GM23338 (cell line): ENCODE data around the gene GCM1.

Source experiments
- CREB1 ChIP-seq: fragments of 250-450 bp; sonication (Bioruptor Pico); IDR thresholded peaks from 2 replicates; pipeline ENCODE4 v1.5.0; 2020; ENCODE audit warnings: low read depth, mild to moderate bottlenecking, moderate library complexity
- EZH2 ChIP-seq: fragments of 200-600 bp; sonication (generic); IDR thresholded peaks from one replicate; pipeline ENCODE4 v1.8.0; 2017; ENCODE audit warnings: antibody characterized with exemption, mild to moderate bottlenecking, low read depth; ENCODE audit not compliant: unreplicated experiment
- EZH2phosphoT487 ChIP-seq: fragments of 200-600 bp; sonication (generic); IDR thresholded peaks from one replicate; pipeline ENCODE4 v1.8.1; 2018; ENCODE audit warnings: antibody characterized with exemption; ENCODE audit not compliant: unreplicated experiment
- JUNB ChIP-seq: IDR thresholded peaks from one replicate; pipeline ENCODE4 v1.6.1; 2016; ENCODE audit warnings: antibody characterized with exemption; ENCODE audit not compliant: unreplicated experiment
- NANOG ChIP-seq: IDR thresholded peaks from 2 replicates; pipeline ENCODE4 v1.6.1; 2016; ENCODE audit warnings: antibody characterized with exemption, borderline replicate concordance
- POLR2AphosphoS5 ChIP-seq: IDR thresholded peaks from 2 replicates; pipeline ENCODE4 v1.6.1; 2016; ENCODE audit warnings: antibody characterized with exemption, low read depth
- ZNF114 ChIP-seq: fragments of 250-450 bp; sonication (Bioruptor Pico); IDR thresholded peaks from 2 replicates; pipeline ENCODE4 v1.5.0; 2020; ENCODE audit warnings: mild to moderate bottlenecking, moderate library complexity
- ZNF331 ChIP-seq: fragments of 250-450 bp; sonication (Bioruptor Pico); IDR thresholded peaks from 2 replicates; pipeline ENCODE4 v1.5.0; 2020; ENCODE audit warnings: low read depth, mild to moderate bottlenecking, moderate library complexity
- TF ChIP-seq, protein P1 (sequence below), 2 experiments: fragments of 200-600 bp in 1 of 2; sonication (generic) in 1 of 2; conservative IDR thresholded peaks; 2 replicates each; pipeline versions ENCODE4 v1.5.1 to v1.6.1; 2016 to 2017; ENCODE audit warnings: antibody characterized with exemption in 2 of 2, low read depth in 2 of 2, mild to moderate bottlenecking in 2 of 2, moderate library complexity in 1 of 2
- TF ChIP-seq, protein P2 (sequence below): IDR thresholded peaks from one replicate; pipeline ENCODE4 v1.6.1; 2018; ENCODE audit warnings: antibody characterized with exemption; ENCODE audit not compliant: unreplicated experiment
- TF ChIP-seq, protein P3 (sequence below): fragments of 250-450 bp; sonication (Bioruptor Pico); IDR thresholded peaks from 2 replicates; pipeline ENCODE4 v1.5.0; 2020; ENCODE audit warnings: mild to moderate bottlenecking, moderate library complexity
- TF ChIP-seq, protein P4 (sequence below): IDR thresholded peaks from 2 replicates; pipeline ENCODE4 v1.6.1; 2016; ENCODE audit warnings: antibody characterized with exemption

DNA sequence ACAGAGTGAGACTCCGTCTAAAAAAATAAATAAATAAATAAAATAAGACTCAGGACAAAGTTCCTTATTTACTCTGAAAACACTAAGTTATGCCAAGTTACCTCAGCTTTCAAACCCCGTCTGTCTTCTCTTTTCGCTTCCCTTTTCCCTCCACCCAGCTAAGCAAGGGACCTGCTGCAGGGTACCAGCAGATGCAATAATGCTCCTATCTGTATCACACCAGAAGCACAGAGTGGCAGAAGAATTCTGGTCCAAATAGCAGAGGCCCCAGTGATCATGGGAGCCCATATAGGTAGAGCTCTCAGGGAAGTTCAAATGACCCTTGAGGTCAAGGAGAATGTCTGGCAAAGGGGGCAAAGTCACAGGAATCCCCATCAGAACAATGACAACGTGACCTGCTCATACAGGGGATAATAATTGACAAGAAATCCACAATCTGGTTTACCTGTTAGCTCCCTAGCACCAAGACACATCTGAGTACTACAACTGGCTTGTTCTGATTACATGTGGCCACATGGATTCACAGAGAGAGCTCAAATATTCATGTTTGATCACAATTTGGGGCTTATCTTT lies 8.7 kb downstream of the GCM1 start:
- TF ChIP-seq, protein P1, sequence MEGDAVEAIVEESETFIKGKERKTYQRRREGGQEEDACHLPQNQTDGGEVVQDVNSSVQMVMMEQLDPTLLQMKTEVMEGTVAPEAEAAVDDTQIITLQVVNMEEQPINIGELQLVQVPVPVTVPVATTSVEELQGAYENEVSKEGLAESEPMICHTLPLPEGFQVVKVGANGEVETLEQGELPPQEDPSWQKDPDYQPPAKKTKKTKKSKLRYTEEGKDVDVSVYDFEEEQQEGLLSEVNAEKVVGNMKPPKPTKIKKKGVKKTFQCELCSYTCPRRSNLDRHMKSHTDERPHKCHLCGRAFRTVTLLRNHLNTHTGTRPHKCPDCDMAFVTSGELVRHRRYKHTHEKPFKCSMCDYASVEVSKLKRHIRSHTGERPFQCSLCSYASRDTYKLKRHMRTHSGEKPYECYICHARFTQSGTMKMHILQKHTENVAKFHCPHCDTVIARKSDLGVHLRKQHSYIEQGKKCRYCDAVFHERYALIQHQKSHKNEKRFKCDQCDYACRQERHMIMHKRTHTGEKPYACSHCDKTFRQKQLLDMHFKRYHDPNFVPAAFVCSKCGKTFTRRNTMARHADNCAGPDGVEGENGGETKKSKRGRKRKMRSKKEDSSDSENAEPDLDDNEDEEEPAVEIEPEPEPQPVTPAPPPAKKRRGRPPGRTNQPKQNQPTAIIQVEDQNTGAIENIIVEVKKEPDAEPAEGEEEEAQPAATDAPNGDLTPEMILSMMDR (conservative IDR thresholded peaks at IDR 0.05; ENCODE audit: low read depth in 2 of 2), result no peak
- TF ChIP-seq, protein P2, sequence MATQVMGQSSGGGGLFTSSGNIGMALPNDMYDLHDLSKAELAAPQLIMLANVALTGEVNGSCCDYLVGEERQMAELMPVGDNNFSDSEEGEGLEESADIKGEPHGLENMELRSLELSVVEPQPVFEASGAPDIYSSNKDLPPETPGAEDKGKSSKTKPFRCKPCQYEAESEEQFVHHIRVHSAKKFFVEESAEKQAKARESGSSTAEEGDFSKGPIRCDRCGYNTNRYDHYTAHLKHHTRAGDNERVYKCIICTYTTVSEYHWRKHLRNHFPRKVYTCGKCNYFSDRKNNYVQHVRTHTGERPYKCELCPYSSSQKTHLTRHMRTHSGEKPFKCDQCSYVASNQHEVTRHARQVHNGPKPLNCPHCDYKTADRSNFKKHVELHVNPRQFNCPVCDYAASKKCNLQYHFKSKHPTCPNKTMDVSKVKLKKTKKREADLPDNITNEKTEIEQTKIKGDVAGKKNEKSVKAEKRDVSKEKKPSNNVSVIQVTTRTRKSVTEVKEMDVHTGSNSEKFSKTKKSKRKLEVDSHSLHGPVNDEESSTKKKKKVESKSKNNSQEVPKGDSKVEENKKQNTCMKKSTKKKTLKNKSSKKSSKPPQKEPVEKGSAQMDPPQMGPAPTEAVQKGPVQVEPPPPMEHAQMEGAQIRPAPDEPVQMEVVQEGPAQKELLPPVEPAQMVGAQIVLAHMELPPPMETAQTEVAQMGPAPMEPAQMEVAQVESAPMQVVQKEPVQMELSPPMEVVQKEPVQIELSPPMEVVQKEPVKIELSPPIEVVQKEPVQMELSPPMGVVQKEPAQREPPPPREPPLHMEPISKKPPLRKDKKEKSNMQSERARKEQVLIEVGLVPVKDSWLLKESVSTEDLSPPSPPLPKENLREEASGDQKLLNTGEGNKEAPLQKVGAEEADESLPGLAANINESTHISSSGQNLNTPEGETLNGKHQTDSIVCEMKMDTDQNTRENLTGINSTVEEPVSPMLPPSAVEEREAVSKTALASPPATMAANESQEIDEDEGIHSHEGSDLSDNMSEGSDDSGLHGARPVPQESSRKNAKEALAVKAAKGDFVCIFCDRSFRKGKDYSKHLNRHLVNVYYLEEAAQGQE, result no peak
- TF ChIP-seq, protein P3, sequence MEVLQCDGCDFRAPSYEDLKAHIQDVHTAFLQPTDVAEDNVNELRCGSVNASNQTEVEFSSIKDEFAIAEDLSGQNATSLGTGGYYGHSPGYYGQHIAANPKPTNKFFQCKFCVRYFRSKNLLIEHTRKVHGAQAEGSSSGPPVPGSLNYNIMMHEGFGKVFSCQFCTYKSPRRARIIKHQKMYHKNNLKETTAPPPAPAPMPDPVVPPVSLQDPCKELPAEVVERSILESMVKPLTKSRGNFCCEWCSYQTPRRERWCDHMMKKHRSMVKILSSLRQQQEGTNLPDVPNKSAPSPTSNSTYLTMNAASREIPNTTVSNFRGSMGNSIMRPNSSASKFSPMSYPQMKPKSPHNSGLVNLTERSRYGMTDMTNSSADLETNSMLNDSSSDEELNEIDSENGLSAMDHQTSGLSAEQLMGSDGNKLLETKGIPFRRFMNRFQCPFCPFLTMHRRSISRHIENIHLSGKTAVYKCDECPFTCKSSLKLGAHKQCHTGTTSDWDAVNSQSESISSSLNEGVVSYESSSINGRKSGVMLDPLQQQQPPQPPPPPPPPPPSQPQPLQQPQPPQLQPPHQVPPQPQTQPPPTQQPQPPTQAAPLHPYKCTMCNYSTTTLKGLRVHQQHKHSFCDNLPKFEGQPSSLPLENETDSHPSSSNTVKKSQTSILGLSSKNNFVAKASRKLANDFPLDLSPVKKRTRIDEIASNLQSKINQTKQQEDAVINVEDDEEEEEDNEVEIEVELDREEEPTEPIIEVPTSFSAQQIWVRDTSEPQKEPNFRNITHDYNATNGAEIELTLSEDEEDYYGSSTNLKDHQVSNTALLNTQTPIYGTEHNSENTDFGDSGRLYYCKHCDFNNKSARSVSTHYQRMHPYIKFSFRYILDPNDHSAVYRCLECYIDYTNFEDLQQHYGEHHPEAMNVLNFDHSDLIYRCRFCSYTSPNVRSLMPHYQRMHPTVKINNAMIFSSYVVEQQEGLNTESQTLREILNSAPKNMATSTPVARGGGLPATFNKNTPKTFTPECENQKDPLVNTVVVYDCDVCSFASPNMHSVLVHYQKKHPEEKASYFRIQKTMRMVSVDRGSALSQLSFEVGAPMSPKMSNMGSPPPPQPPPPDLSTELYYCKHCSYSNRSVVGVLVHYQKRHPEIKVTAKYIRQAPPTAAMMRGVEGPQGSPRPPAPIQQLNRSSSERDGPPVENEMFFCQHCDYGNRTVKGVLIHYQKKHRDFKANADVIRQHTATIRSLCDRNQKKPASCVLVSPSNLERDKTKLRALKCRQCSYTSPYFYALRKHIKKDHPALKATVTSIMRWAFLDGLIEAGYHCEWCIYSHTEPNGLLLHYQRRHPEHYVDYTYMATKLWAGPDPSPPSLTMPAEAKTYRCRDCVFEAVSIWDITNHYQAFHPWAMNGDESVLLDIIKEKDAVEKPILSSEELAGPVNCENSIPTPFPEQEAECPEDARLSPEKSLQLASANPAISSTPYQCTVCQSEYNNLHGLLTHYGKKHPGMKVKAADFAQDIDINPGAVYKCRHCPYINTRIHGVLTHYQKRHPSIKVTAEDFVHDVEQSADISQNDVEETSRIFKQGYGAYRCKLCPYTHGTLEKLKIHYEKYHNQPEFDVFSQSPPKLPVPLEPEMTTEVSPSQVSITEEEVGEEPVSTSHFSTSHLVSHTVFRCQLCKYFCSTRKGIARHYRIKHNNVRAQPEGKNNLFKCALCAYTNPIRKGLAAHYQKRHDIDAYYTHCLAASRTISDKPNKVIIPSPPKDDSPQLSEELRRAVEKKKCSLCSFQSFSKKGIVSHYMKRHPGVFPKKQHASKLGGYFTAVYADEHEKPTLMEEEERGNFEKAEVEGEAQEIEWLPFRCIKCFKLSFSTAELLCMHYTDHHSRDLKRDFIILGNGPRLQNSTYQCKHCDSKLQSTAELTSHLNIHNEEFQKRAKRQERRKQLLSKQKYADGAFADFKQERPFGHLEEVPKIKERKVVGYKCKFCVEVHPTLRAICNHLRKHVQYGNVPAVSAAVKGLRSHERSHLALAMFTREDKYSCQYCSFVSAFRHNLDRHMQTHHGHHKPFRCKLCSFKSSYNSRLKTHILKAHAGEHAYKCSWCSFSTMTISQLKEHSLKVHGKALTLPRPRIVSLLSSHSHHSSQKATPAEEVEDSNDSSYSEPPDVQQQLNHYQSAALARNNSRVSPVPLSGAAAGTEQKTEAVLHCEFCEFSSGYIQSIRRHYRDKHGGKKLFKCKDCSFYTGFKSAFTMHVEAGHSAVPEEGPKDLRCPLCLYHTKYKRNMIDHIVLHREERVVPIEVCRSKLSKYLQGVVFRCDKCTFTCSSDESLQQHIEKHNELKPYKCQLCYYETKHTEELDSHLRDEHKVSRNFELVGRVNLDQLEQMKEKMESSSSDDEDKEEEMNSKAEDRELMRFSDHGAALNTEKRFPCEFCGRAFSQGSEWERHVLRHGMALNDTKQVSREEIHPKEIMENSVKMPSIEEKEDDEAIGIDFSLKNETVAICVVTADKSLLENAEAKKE (CRISPR knock-in tag), result no peak
- TF ChIP-seq, protein P4, sequence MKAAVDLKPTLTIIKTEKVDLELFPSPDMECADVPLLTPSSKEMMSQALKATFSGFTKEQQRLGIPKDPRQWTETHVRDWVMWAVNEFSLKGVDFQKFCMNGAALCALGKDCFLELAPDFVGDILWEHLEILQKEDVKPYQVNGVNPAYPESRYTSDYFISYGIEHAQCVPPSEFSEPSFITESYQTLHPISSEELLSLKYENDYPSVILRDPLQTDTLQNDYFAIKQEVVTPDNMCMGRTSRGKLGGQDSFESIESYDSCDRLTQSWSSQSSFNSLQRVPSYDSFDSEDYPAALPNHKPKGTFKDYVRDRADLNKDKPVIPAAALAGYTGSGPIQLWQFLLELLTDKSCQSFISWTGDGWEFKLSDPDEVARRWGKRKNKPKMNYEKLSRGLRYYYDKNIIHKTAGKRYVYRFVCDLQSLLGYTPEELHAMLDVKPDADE, result no peak
- no peak for TF ChIP-seq POLR2AphosphoS5
- TF ChIP-seq EZH2phosphoT487, result no peak
- TF ChIP-seq EZH2, result no peak
- no peak for TF ChIP-seq JUNB
- TF ChIP-seq CREB1 (CRISPR knock-in tag), result no peak
- no peak for TF ChIP-seq ZNF331 (CRISPR knock-in tag)
- no peak for TF ChIP-seq NANOG
- no peak for TF ChIP-seq ZNF114 (CRISPR knock-in tag)
